AG04450 (cell line): ENCODE measurements around the gene FOXQ1. TPM values are rescaled to one million over a fixed set of nuclear protein-coding genes. Genes with fewer than 3 reads are reported as not detected.

ENCODE experiments used
- CTCF ChIA-PET: fragments of 300-600, 350-600 bp; formaldehyde crosslinking; extraction: SDS; loops from one replicate; lab custom pipeline; 2022; ENCODE audit warnings: antibody characterized with exemption, inconsistent platforms; lab: Charles Lee
- POLR2A ChIA-PET: fragments of 350-600 bp; formaldehyde crosslinking; extraction: SDS; loops from one replicate; lab custom pipeline; 2021; ENCODE audit warnings: antibody characterized with exemption, inconsistent platforms; lab: Yijun Ruan, JAX
- DNase-seq: peaks from one replicate; pipeline ENCODE4 v3.0.0-alpha.2; 2011; ENCODE audit warnings: low read depth, low spot score
- H3K27ac ChIP-seq: one replicate; pipeline ENCODE4 v1.5.1; 2012; ENCODE audit warnings: low read depth, low read length, control low read depth
- H3K27me3 ChIP-seq: one replicate; pipeline ENCODE4 v1.6.0; 2012; ENCODE audit warnings: low read length; ENCODE audit not compliant: control insufficient read depth, insufficient read depth
- H3K4me3 ChIP-seq: 2 replicates; pipeline ENCODE4 v1.5.1; 2011; ENCODE audit warnings: mild to moderate bottlenecking, low read depth, low read length, control low read depth
- H3K9me3 ChIP-seq: 2 replicates; pipeline ENCODE4 v1.5.1; 2012; ENCODE audit warnings: low read length; ENCODE audit not compliant: control insufficient read depth, insufficient read depth
- CTCF ChIP-seq: IDR thresholded peaks from 2 replicates; pipeline ENCODE4 v1.5.1; 2011; ENCODE audit warnings: low read depth, low read length, control low read depth, inconsistent platforms
- polyA plus RNA-seq: library from polyadenylated mRNA; depleted of rRNA; stranded (reverse); fragments of >200 nt; gene quantifications from 2 replicates; pipeline ENCODE4 v1.2.3, GENCODE V29; 2011

Gene FOXQ1
- polyA plus RNA-seq, 1 experiment, result 0.07 TPM

- ChIA-PET CTCF (interaction anchor here (1.4 kb wide), 1 partner anchor 410 kb away, joined by 4 read pairs; no protein-coding TSS in a partner anchor), POLR2A (no interaction called here)
- no peak for TF ChIP-seq CTCF
- Histone ChIP-seq H3K27me3 (no peaks in the 10 kb centered on the region), H3K27ac (no peak overlapping the region), H3K4me3 (no peak overlapping the region), H3K9me3 (peaks cover 12% of the 10 kb centered on the region; the same call in 1 of the 2 replicates)
- no peak for DNase-seq
Observed at GRCh38 chr6:1322156-1322555, 10.3 kb downstream of the FOXQ1 start.

DNA sequence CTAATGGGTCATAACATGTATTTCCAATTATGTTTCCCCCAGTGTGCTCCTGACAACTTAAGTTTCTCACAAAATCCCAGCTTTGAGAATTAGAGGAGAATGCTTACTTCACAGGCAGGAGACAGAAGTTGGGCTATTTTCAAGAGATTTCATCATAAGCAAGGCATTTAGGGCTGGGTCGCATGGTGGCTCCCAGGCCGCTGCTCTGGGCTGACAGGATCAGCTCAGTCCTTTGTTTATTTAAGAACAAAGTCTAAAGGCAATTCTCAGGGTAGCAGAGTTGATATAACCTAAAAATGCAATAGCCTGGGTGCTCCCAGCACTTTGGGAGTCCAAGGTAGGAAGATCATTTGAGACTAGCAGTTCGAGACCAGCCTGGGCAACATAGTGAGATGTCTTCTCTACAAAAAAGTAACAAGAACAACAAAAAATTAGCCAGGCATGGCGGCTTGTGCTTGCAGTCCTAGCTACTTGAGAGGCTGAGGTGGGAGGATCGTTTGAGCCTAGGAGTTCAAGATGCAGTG is 10.9 kb downstream of the FOXQ1 start:
- POLR2A ChIA-PET, result no interaction called here
- H3K4me3 ChIP-seq, result no peak overlapping the region
- no peak for DNase-seq
- no peaks in the 10 kb centered on the region for H3K27me3 ChIP-seq
- no peak for TF ChIP-seq CTCF
- peaks cover 6% of the 10 kb centered on the region; the same call in 1 of the 2 replicates for H3K9me3 ChIP-seq
- CTCF ChIA-PET, result interaction anchor here (1.4 kb wide), 1 partner anchor 410 kb away, joined by 4 read pairs; no protein-coding TSS in a partner anchor
- H3K27ac ChIP-seq, result no peak overlapping the region

DNA sequence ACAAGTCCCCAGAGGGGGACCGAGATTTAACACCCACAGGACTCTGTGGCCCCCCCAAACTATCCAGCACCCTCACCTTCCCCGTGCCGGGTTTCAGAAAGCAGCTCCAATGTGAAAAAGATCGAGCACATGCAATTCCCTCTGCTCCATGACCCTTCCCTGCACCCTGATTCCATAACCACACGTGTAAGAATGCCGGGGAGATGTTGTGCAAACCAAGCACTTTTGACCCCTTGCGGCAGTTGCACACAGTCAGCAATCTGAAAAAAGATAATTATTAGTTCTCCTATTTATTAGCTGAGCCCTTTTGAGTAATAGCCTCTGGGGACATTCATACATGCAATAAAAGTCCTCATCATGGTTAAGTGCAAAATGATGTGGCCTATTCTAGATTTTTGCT is 13.0 kb downstream of the FOXQ1 start:
- CTCF ChIA-PET, result interaction anchor here (1.1 to 1.5 kb wide), 3 partner anchors 9 to 12 kb away, joined by 3 to 5 read pairs (median 3); no protein-coding TSS in a partner anchor
- no peak for TF ChIP-seq CTCF
- H3K27me3 ChIP-seq, result no peaks in the 10 kb centered on the region
- DNase-seq, result no peak
- H3K4me3 ChIP-seq, result no peak overlapping the region
- H3K9me3 ChIP-seq, result no peaks in the 10 kb centered on the region
- POLR2A ChIA-PET, result interaction anchor here (0.6 kb wide), 1 partner anchor 641 kb away, joined by 4 read pairs; no protein-coding TSS in a partner anchor
- H3K27ac ChIP-seq, result peak overlapping the region; percentile 33

DNA sequence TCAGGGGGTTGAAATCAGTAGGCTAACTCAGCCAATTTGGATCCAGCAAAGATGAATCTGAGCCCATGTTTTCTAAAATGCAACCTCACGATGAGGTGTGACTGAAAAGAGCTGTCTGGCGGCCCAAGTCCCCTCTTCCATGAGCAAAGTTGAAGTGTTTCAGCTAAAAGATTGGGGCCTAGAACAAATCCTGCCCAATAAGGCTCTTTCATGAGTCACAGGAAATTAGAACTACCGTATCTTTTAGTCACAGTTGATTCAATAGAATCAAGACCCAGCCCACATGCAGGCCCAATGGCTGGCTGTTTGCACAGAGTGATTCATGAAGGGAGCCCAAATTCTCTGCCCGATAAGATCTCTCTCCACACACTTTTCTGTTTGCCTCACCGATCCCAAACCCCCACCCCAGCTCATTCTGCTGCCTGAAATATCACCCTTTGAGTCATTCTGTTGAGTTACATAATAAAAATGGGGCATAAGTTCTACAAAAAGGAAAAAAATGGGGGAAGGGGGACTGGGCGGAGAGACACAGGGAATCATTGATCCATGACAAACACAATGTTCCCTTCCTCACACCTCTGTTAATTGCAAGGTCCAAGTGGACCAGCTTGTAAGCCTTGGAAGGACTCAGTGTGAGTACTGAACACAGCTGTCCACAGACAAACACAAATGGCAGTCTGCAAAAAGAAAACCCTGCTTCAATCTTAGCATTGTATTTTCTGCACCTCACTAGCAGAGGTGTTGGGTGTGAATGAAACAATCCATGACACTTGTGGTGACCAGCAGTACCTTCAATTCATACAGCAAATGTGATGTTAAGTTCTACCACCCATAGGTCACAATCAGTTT is 13.8 kb downstream of the FOXQ1 start:
- Histone ChIP-seq H3K27me3 (no peaks in the 10 kb centered on the region), H3K27ac (peak overlapping the region; percentile 33), H3K4me3 (no peak overlapping the region), H3K9me3 (peaks cover 4% of the 10 kb centered on the region; the same call in 1 of the 2 replicates)
- CTCF ChIA-PET, result interaction anchor here (0.8 to 1.5 kb wide), 5 partner anchors 9 to 528 kb away, joined by 3 to 5 read pairs (median 3); no protein-coding TSS in a partner anchor
- POLR2A ChIA-PET, result interaction anchor here (0.6 to 1.3 kb wide), 2 partner anchors 9 to 642 kb away, joined by 4 read pairs; no protein-coding TSS in a partner anchor
- no peak for TF ChIP-seq CTCF
- DNase-seq, result peak; percentile 60
